Measurements from ENCODE around the gene L3MBTL3. TPM values are rescaled to one million over a fixed set of nuclear protein-coding genes. Genes with fewer than 3 reads are reported as not detected.

Gene L3MBTL3
- total RNA-seq, 1 experiment from 2014 or later: 13.7 TPM

- no peak for TF ChIP-seq NR2C2 (CRISPR knock-in tag; IDR thresholded peaks at IDR 0.05)
- TF ChIP-seq ZNF416 (CRISPR knock-in tag; IDR thresholded peaks at IDR 0.05): no peak
- TF ChIP-seq ZNF512 (CRISPR knock-in tag; IDR thresholded peaks at IDR 0.05; ENCODE audit: borderline replicate concordance): no peak
- TF ChIP-seq CTCF (IDR thresholded peaks at IDR 0.05): no peak
- TF ChIP-seq RORB (CRISPR knock-in tag; IDR thresholded peaks at IDR 0.05): no peak
- no peak for TF ChIP-seq ERG (CRISPR knock-in tag; IDR thresholded peaks at IDR 0.05)
- no peak for TF ChIP-seq CBFB (CRISPR knock-in tag; IDR thresholded peaks at IDR 0.05; ENCODE audit: low read depth)
- TF ChIP-seq MAX (CRISPR knock-in tag; IDR thresholded peaks at IDR 0.05): no peak
- TF ChIP-seq IRF1 (CRISPR knock-in tag; IDR thresholded peaks at IDR 0.05): no peak
- no peak for TF ChIP-seq CREM (CRISPR knock-in tag; IDR thresholded peaks at IDR 0.05)
- TF ChIP-seq ETV6 (CRISPR knock-in tag; IDR thresholded peaks at IDR 0.05): no peak
- no peak for TF ChIP-seq ZBTB21 (CRISPR knock-in tag; IDR thresholded peaks at IDR 0.05; ENCODE audit: borderline replicate concordance)
- TF ChIP-seq AR (CRISPR knock-in tag; IDR thresholded peaks at IDR 0.05): no peak
- TF ChIP-seq CREB1 (CRISPR knock-in tag; IDR thresholded peaks at IDR 0.05): no peak
Measured at GRCh38 chr6:130113201-130113710, 94.9 kb downstream of the L3MBTL3 start (continued).

GRCh38 chr6:130115036-130115435, 96.7 kb downstream of the L3MBTL3 start:
- peaks cover 3% of the 10 kb centered on the region for H3K36me3 Mint-ChIP-seq
- no peaks in the 10 kb centered on the region for H3K27me3 Mint-ChIP-seq (ENCODE audit: low read depth)
- CTCF ChIA-PET: interaction anchor here (1.7 kb wide), 1 partner anchor 167 kb away, joined by 5 read pairs; no protein-coding TSS in a partner anchor
- ATAC-seq: no peak
- H3K27ac Mint-ChIP-seq: no peak overlapping the region
- POLR2A ChIA-PET: no interaction called here
- peaks cover 7% of the 10 kb centered on the region for H3K9me3 Mint-ChIP-seq
- no peaks in the 10 kb centered on the region for H3K4me1 Mint-ChIP-seq
- no peak overlapping the region for H3K4me3 Mint-ChIP-seq
- DNase-seq (ENCODE audit: low spot score): no peak
- TF ChIP-seq MLX (CRISPR knock-in tag; IDR thresholded peaks at IDR 0.05) (no peak), HMGXB4 (CRISPR knock-in tag; IDR thresholded peaks at IDR 0.05) (no peak), ZBTB21 (CRISPR knock-in tag; IDR thresholded peaks at IDR 0.05; ENCODE audit: borderline replicate concordance) (no peak), ZSCAN18 (CRISPR knock-in tag; IDR thresholded peaks at IDR 0.05) (no peak), ELF4 (CRISPR knock-in tag; IDR thresholded peaks at IDR 0.05; ENCODE audit: low read depth) (no peak), TEAD1 (CRISPR knock-in tag; IDR thresholded peaks at IDR 0.05) (no peak), ATF6 (CRISPR knock-in tag; IDR thresholded peaks at IDR 0.05) (no peak)
